Neural cell (in vitro differentiated cells): ENCODE results near the gene ATAD1. TPM values are rescaled to one million over a fixed set of nuclear protein-coding genes. Genes with fewer than 3 reads are reported as not detected.

Experiments used
- H2AFZ ChIP-seq: fragments of 200-600, 300-800 bp; sonication (generic), shearing (Covaris generic); 2 replicates; pipeline ENCODE4 v1.6.0; 2014; ENCODE audit warnings: low read depth, mild to moderate bottlenecking, antibody characterized with exemption, low read length, moderate library complexity
- H3F3A ChIP-seq: fragments of 200-600 bp; shearing (Covaris generic); 2 replicates; pipeline ENCODE4 v1.6.1; 2016; ENCODE audit warnings: mild to moderate bottlenecking, moderate library complexity, mixed read lengths, antibody characterized with exemption, low read length; ENCODE audit not compliant: insufficient read depth, poor library complexity, severe bottlenecking
- H3K27ac ChIP-seq: fragments of 200-600, 300-800 bp; sonication (generic), shearing (Covaris generic); 2 replicates; pipeline ENCODE4 v1.5.1; 2014; ENCODE audit warnings: mild to moderate bottlenecking, low read length, moderate library complexity
- H3K27me3 ChIP-seq: fragments of 300-800, 200-600 bp; sonication (generic), shearing (Covaris generic); 2 replicates; pipeline ENCODE4 v1.6.0; 2014; ENCODE audit warnings: mild to moderate bottlenecking, low read depth, low read length, moderate library complexity; ENCODE audit not compliant: insufficient read depth
- H3K36me3 ChIP-seq: fragments of 300-800, 200-600 bp; sonication (generic), shearing (Covaris generic); 2 replicates; pipeline ENCODE4 v1.5.1; 2014; ENCODE audit warnings: mild to moderate bottlenecking, antibody characterized with exemption, low read length, moderate library complexity; ENCODE audit not compliant: insufficient read depth
- H3K4me2 ChIP-seq: fragments of 300-800, 200-600 bp; sonication (generic), shearing (Covaris generic); 2 replicates; pipeline ENCODE4 v1.6.0; 2014; ENCODE audit warnings: mild to moderate bottlenecking, low read length
- H3K4me3 ChIP-seq: fragments of 300-800, 200-600 bp; sonication (generic), shearing (Covaris generic); 2 replicates; pipeline ENCODE4 v1.5.1; 2014; ENCODE audit warnings: mild to moderate bottlenecking, low read length, moderate library complexity
- H3K79me2 ChIP-seq: fragments of 200-600 bp; shearing (Covaris generic); replicated peaks from 2 replicates; pipeline ENCODE4 v1.6.0; 2014; ENCODE audit warnings: mild to moderate bottlenecking, low read length, moderate library complexity; ENCODE audit not compliant: insufficient read depth
- H3K9ac ChIP-seq: fragments of 300-800, 200-600 bp; sonication (generic), shearing (Covaris generic); 2 replicates; pipeline ENCODE4 v1.6.1; 2016; ENCODE audit warnings: mild to moderate bottlenecking, low read length, mixed read lengths
- H3K9me2 ChIP-seq: fragments of 200-600 bp; shearing (Covaris generic); 2 replicates; pipeline ENCODE4 v1.6.1; 2016; ENCODE audit warnings: mild to moderate bottlenecking, low read length, mixed read lengths; ENCODE audit not compliant: insufficient read depth
- H3K9me3 ChIP-seq: fragments of 200-600, 300-800 bp; sonication (generic), shearing (Covaris generic); 2 replicates; pipeline ENCODE4 v1.6.1; 2016; ENCODE audit warnings: mild to moderate bottlenecking, mixed run types, low read length, moderate library complexity, mixed read lengths
- H4K20me1 ChIP-seq: fragments of 200-600 bp; shearing (Covaris generic); 2 replicates; pipeline ENCODE4 v1.6.1; 2016; ENCODE audit warnings: mild to moderate bottlenecking, mixed run types; ENCODE audit not compliant: insufficient read depth
- EP300 ChIP-seq: fragments of 450-650 bp; conservative IDR thresholded peaks from 2 replicates; pipeline ENCODE4 v1.6.1; 2014; ENCODE audit warnings: antibody characterized with exemption, mild to moderate bottlenecking, moderate library complexity; ENCODE audit not compliant: poor library complexity, severe bottlenecking
- EZH2 ChIP-seq: fragments of 200-600, 300-800 bp; shearing (Covaris generic), sonication (generic); IDR thresholded peaks from 2 replicates; pipeline ENCODE4 v1.6.1; 2014; ENCODE audit warnings: antibody characterized with exemption, low read length, borderline replicate concordance, mild to moderate bottlenecking; ENCODE audit not compliant: insufficient read depth, poor library complexity, severe bottlenecking
- MXI1 ChIP-seq: fragments of 450-650 bp; conservative IDR thresholded peaks from 2 replicates; pipeline ENCODE4 v1.6.1; 2014; ENCODE audit warnings: antibody characterized with exemption, mild to moderate bottlenecking; ENCODE audit not compliant: poor library complexity, severe bottlenecking
- POLR2AphosphoS5 ChIP-seq: IDR thresholded peaks from 2 replicates; pipeline ENCODE4 v1.6.1; 2012
- RAD21 ChIP-seq: fragments of 450-650 bp; conservative IDR thresholded peaks from 2 replicates; pipeline ENCODE4 v1.6.1; 2014; ENCODE audit warnings: antibody characterized with exemption, mild to moderate bottlenecking, moderate library complexity
- REST ChIP-seq: IDR thresholded peaks from 2 replicates; pipeline ENCODE4 v1.6.1; 2012; ENCODE audit warnings: borderline replicate concordance
- SMC3 ChIP-seq: fragments of 450-650 bp; conservative IDR thresholded peaks from 2 replicates; pipeline ENCODE4 v1.6.1; 2014; ENCODE audit warnings: antibody characterized with exemption, mild to moderate bottlenecking, moderate library complexity; ENCODE audit not compliant: poor library complexity
- TAF1 ChIP-seq: IDR thresholded peaks from 2 replicates; pipeline ENCODE4 v1.6.1; 2012; ENCODE audit warnings: low read depth
- polyA plus RNA-seq: library from polyadenylated mRNA; depleted of rRNA; stranded (reverse); fragments of >200 nt; gene quantifications from 2 replicates; pipeline ENCODE4 v1.2.3, GENCODE V29; 2014
- TF ChIP-seq, protein P1 (sequence below): fragments of 450-650 bp; IDR thresholded peaks from 2 replicates; pipeline ENCODE4 v1.5.1; 2014; ENCODE audit warnings: antibody characterized with exemption, mild to moderate bottlenecking, moderate library complexity; ENCODE audit not compliant: poor library complexity, severe bottlenecking

The ATAD1 gene
- polyA plus RNA-seq, 1 donor from 2014 or later: 165 TPM

DNA sequence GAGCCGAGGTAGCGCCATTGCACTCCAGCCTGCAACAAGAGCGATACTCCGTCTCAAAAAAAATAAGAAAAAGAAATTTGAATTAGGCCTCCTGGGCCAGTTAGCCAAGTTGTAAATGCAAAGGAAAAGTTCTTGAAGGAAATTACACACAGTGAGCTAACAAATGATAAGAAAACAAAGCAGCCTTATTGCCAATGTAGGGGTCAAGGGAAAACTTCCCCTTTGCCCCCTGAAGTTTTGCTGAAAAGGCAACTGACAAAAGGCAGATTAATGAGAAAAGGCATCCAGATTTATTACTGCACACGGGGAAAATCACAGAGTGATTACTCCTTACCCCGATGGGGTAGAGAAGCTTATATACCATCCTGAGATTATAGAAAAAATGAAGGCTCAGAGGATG is 88.1 kb downstream of the ATAD1 start:
- no peaks in the 10 kb centered on the region for H3K27me3 ChIP-seq
- TF ChIP-seq POLR2AphosphoS5 (no peak), SMC3 (no peak), EZH2 (no peak), MXI1 (no peak)
- H4K20me1 ChIP-seq: no peaks in the 10 kb centered on the region
- no peaks in the 10 kb centered on the region for H3F3A ChIP-seq
- H3K4me2 ChIP-seq: no peak overlapping the region
- no peak overlapping the region for H3K27ac ChIP-seq
- H3K9me2 ChIP-seq: no peaks in the 10 kb centered on the region
- H3K36me3 ChIP-seq: no peaks in the 10 kb centered on the region
- no peaks in the 10 kb centered on the region for H3K79me2 ChIP-seq
- no peaks in the 10 kb centered on the region for H3K9me3 ChIP-seq
- H2AFZ ChIP-seq: no peak overlapping the region
- H3K9ac ChIP-seq: no peak overlapping the region
- no peak overlapping the region for H3K4me3 ChIP-seq

- Histone ChIP-seq H3K27ac (no peak overlapping the region), H2AFZ (no peak overlapping the region), H3K27me3 (no peaks in the 10 kb centered on the region), H3K79me2 (no peaks in the 10 kb centered on the region), H3F3A (no peaks in the 10 kb centered on the region), H3K9ac (no peak overlapping the region), H3K9me3 (no peaks in the 10 kb centered on the region), H4K20me1 (no peaks in the 10 kb centered on the region), H3K36me3 (no peaks in the 10 kb centered on the region), H3K4me2 (no peak overlapping the region), H3K4me3 (no peak overlapping the region), H3K9me2 (no peaks in the 10 kb centered on the region)
- TF ChIP-seq REST (no peak), TAF1 (no peak), SMC3 (no peak), EZH2 (no peak), MXI1 (no peak), POLR2AphosphoS5 (no peak), RAD21 (no peak), EP300 (no peak)
- TF ChIP-seq, protein P1, sequence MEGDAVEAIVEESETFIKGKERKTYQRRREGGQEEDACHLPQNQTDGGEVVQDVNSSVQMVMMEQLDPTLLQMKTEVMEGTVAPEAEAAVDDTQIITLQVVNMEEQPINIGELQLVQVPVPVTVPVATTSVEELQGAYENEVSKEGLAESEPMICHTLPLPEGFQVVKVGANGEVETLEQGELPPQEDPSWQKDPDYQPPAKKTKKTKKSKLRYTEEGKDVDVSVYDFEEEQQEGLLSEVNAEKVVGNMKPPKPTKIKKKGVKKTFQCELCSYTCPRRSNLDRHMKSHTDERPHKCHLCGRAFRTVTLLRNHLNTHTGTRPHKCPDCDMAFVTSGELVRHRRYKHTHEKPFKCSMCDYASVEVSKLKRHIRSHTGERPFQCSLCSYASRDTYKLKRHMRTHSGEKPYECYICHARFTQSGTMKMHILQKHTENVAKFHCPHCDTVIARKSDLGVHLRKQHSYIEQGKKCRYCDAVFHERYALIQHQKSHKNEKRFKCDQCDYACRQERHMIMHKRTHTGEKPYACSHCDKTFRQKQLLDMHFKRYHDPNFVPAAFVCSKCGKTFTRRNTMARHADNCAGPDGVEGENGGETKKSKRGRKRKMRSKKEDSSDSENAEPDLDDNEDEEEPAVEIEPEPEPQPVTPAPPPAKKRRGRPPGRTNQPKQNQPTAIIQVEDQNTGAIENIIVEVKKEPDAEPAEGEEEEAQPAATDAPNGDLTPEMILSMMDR: no peak
Measured at GRCh38 chr10:87724789-87725188, 93.2 kb downstream of the ATAD1 start.
